ENCODE results near the gene STS.

STS gene

GRCh38 chrX:7146703-7147412, 654 bp upstream of the STS start:
- peak; percentile 74 for DNase-seq (ENCODE audit: extremely low read depth, insufficient read length)
- H3K27me3 ChIP-seq (replicated peaks; ENCODE audit: control insufficient read depth, insufficient read depth, low read length), result no peaks in the 10 kb centered on the region
- peaks cover 1% of the 10 kb centered on the region; the same call in 1 of the 2 replicates for H3K36me3 ChIP-seq (ENCODE audit: control insufficient read depth, insufficient read depth, low read length)
- peak overlapping the region; percentile 72 for H3K4me3 ChIP-seq (replicated peaks; ENCODE audit: low read depth, low read length)
- TF ChIP-seq CTCF (IDR thresholded peaks at IDR 0.05; ENCODE audit: insufficient read depth, low read length, poor library complexity, severe bottlenecking), result no peak

- no peaks in the 10 kb centered on the region for H3K27me3 ChIP-seq (replicated peaks; ENCODE audit: control insufficient read depth, insufficient read depth, low read length)
- peak within 1 kb of the TSS; percentile 72 for H3K4me3 ChIP-seq (replicated peaks; ENCODE audit: low read depth, low read length)
- DNase-seq (ENCODE audit: extremely low read depth, insufficient read length), result peak; percentile 93
These were observed 704 bp downstream of the STS start, which contains the start of gene PUDP for GRCh38 chrX:7147978-7148854. TSS of gene PUDP (minus strand) at chrX:7148153. CDS start at chrX:7148113, 40 bp downstream.

GRCh38 chrX:7149411-7149810, 1.9 kb downstream of the STS start:
- no peaks in the 10 kb centered on the region for H3K36me3 ChIP-seq (ENCODE audit: control insufficient read depth, insufficient read depth, low read length)
- peak; percentile 22 for DNase-seq (ENCODE audit: extremely low read depth, insufficient read length)
- TF ChIP-seq CTCF (IDR thresholded peaks at IDR 0.05; ENCODE audit: insufficient read depth, low read length, poor library complexity, severe bottlenecking), result no peak
- no peaks in the 10 kb centered on the region for H3K27me3 ChIP-seq (replicated peaks; ENCODE audit: control insufficient read depth, insufficient read depth, low read length)
- no peak overlapping the region for H3K4me3 ChIP-seq (replicated peaks; ENCODE audit: low read depth, low read length)

More at GRCh38 chrX:7147978-7148854, 704 bp downstream of the STS start, which contains the start of gene PUDP:
- peak; percentile 22 for TF ChIP-seq CTCF (IDR thresholded peaks at IDR 0.05; ENCODE audit: insufficient read depth, low read length, poor library complexity, severe bottlenecking)
- peaks cover 1% of the 10 kb centered on the region; the same call in 1 of the 2 replicates for H3K36me3 ChIP-seq (ENCODE audit: control insufficient read depth, insufficient read depth, low read length)

GRCh38 chrX:7153231-7153630, 5.7 kb downstream of the STS start:
- no peaks in the 10 kb centered on the region for H3K36me3 ChIP-seq (ENCODE audit: control insufficient read depth, insufficient read depth, low read length)
- no peak for TF ChIP-seq CTCF (IDR thresholded peaks at IDR 0.05; ENCODE audit: insufficient read depth, low read length, poor library complexity, severe bottlenecking)

GRCh38 chrX:7154041-7154597, 6.6 kb downstream of the STS start:
- Histone ChIP-seq H3K4me3 (replicated peaks; ENCODE audit: low read depth, low read length) (no peak overlapping the region), H3K27me3 (replicated peaks; ENCODE audit: control insufficient read depth, insufficient read depth, low read length) (no peaks in the 10 kb centered on the region), H3K36me3 (ENCODE audit: control insufficient read depth, insufficient read depth, low read length) (no peaks in the 10 kb centered on the region)
- no peak for TF ChIP-seq CTCF (IDR thresholded peaks at IDR 0.05; ENCODE audit: insufficient read depth, low read length, poor library complexity, severe bottlenecking)
- no peak for DNase-seq (ENCODE audit: extremely low read depth, insufficient read length)

More at GRCh38 chrX:7153231-7153630, 5.7 kb downstream of the STS start:
- Histone ChIP-seq H3K4me3 (replicated peaks; ENCODE audit: low read depth, low read length) (no peak overlapping the region), H3K27me3 (replicated peaks; ENCODE audit: control insufficient read depth, insufficient read depth, low read length) (no peaks in the 10 kb centered on the region)
- DNase-seq (ENCODE audit: extremely low read depth, insufficient read length), result no peak
